Measurements from ENCODE around the gene KRTAP4-9.
"Not testable (repeated sequence)": the region's sequence is repeated elsewhere in the genome, so short reads cannot be mapped to it uniquely, and the experiment has no call there.

The KRTAP4-9 gene

GRCh38 chr17:41131979-41132378 is 26.8 kb downstream of the KRTAP4-9 start:
- Histone ChIP-seq H3K27ac (no peak overlapping the region), H3K4me3 (no peak overlapping the region)
- no peak for TF ChIP-seq CTCF (IDR thresholded peaks at IDR 0.05)
- no peak for DNase-seq (ENCODE audit: low spot score)

- no peak for DNase-seq (ENCODE audit: low spot score)
- TF ChIP-seq CTCF (IDR thresholded peaks at IDR 0.05) = no peak
- Histone ChIP-seq H3K4me3 (no peak overlapping the region), H3K27ac (no peak overlapping the region)
Measured at GRCh38 chr17:41133880-41134735, 28.9 kb downstream of the KRTAP4-9 start.

- not testable (repeated sequence) for H3K4me3 ChIP-seq; H3K27ac ChIP-seq; DNase-seq (ENCODE audit: low spot score)
Measured at GRCh38 chr17:41139865-41140264, 34.7 kb downstream of the KRTAP4-9 start.

- no peak within 1 kb of the TSS for H3K27ac ChIP-seq
- TF ChIP-seq CTCF (IDR thresholded peaks at IDR 0.05) = no peak
- no peak for DNase-seq (ENCODE audit: low spot score)
- H3K4me3 ChIP-seq = no peak within 1 kb of the TSS
Measured at GRCh38 chr17:41140360-41141131, 35.4 kb downstream of the KRTAP4-9 start, which contains the start of gene KRTAP4-6. Gene KRTAP4-6, minus strand, starts transcription at chr17:41140544. Its CDS starts 57 bp downstream, at chr17:41140487.

GRCh38 chr17:41141361-41141760 is 36.2 kb downstream of the KRTAP4-9 start:
- no peak for DNase-seq (ENCODE audit: low spot score)
- no peak overlapping the region for H3K27ac ChIP-seq
- no peak for TF ChIP-seq CTCF (IDR thresholded peaks at IDR 0.05)

GRCh38 chr17:41144846-41145245 is 39.7 kb downstream of the KRTAP4-9 start:
- Histone ChIP-seq H3K27ac (no peak overlapping the region), H3K4me3 (no peak overlapping the region)
- no peak for DNase-seq (ENCODE audit: low spot score)
- no peak for TF ChIP-seq CTCF (IDR thresholded peaks at IDR 0.05)

More at GRCh38 chr17:41141361-41141760, 36.2 kb downstream of the KRTAP4-9 start:
- no peak overlapping the region for H3K4me3 ChIP-seq

GRCh38 chr17:41145261-41145660 is 40.1 kb downstream of the KRTAP4-9 start:
- no peak for TF ChIP-seq CTCF (IDR thresholded peaks at IDR 0.05)
- no peak overlapping the region for H3K4me3 ChIP-seq
- DNase-seq (ENCODE audit: low spot score) = no peak
- H3K27ac ChIP-seq = no peak overlapping the region

Measured in coronary artery (tissue), 2 donors.